HTR-8/SVneo (cell line): ENCODE measurements around the gene PRKRA.
"Not testable (repeated sequence)": the region's sequence is repeated elsewhere in the genome, so short reads cannot be mapped to it uniquely, and the experiment has no call there.

Experiments used
- DNase-seq: peaks from one replicate; pipeline ENCODE4 v3.0.0; 2011; ENCODE audit warnings: low spot score, mixed read lengths; ENCODE audit not compliant: insufficient read length
- FAIRE-seq: peaks from 2 replicates; lab custom pipeline; 2011; peaks lifted over from hg19 to GRCh38; lab: Jason Lieb, UNC

The PRKRA gene

GRCh38 chr2:178415979-178416378 is 35.0 kb downstream of the PRKRA start:
- FAIRE-seq: no peak
- DNase-seq: no peak

GRCh38 chr2:178414266-178415247 is 36.4 kb downstream of the PRKRA start:
- FAIRE-seq: no peak
- peak; percentile 90 for DNase-seq

- FAIRE-seq: no peak
- peak; percentile 61 for DNase-seq
Measured at GRCh38 chr2:178413472-178414265, 37.3 kb downstream of the PRKRA start.

GRCh38 chr2:178412453-178412852 is 38.5 kb downstream of the PRKRA start:
- DNase-seq, FAIRE-seq: not testable (repeated sequence)

- no peak for FAIRE-seq
- no peak for DNase-seq
Measured at GRCh38 chr2:178412047-178412446, 38.9 kb downstream of the PRKRA start.

- FAIRE-seq: no peak
- DNase-seq: no peak
Measured at GRCh38 chr2:178409261-178409660, 41.7 kb downstream of the PRKRA start.

GRCh38 chr2:178404368-178404767 is 46.6 kb downstream of the PRKRA start:
- DNase-seq (no peak), FAIRE-seq (peak; percentile 48)

- DNase-seq: no peak
- no peak for FAIRE-seq
Measured at GRCh38 chr2:178403671-178404306, 47.2 kb downstream of the PRKRA start.

- no peak for DNase-seq
Measured at GRCh38 chr2:178401994-178402437, 49.0 kb downstream of the PRKRA start.

GRCh38 chr2:178397002-178397605 is 53.9 kb downstream of the PRKRA start:
- FAIRE-seq: no peak
- DNase-seq: peak; percentile 43

More at GRCh38 chr2:178401994-178402437, 49.0 kb downstream of the PRKRA start:
- FAIRE-seq: no peak

GRCh38 chr2:178395941-178396570 is 54.9 kb downstream of the PRKRA start:
- DNase-seq: no peak
- no peak for FAIRE-seq

GRCh38 chr2:178395295-178395694 is 55.7 kb downstream of the PRKRA start:
- FAIRE-seq (no peak), DNase-seq (no peak)

GRCh38 chr2:178394859-178395258 is 56.1 kb downstream of the PRKRA start:
- no peak for FAIRE-seq
- no peak for DNase-seq

GRCh38 chr2:178392215-178392614 is 58.8 kb downstream of the PRKRA start:
- no peak for FAIRE-seq
- DNase-seq: no peak

GRCh38 chr2:178391701-178392100 is 59.3 kb downstream of the PRKRA start:
- DNase-seq: no peak
- FAIRE-seq: no peak

GRCh38 chr2:178388287-178388686 is 62.7 kb downstream of the PRKRA start:
- DNase-seq (no peak), FAIRE-seq (no peak)

GRCh38 chr2:178386986-178387597 is 63.9 kb downstream of the PRKRA start:
- no peak for DNase-seq
- FAIRE-seq: no peak

GRCh38 chr2:178385595-178386148 is 65.3 kb downstream of the PRKRA start:
- no peak for DNase-seq
- no peak for FAIRE-seq

- FAIRE-seq (no peak), DNase-seq (no peak)
Measured at GRCh38 chr2:178383718-178384117, 67.3 kb downstream of the PRKRA start.
